Stimulated activated CD8-positive, alpha-beta memory T cell treated with anti-CD3 and anti-CD28 coated beads, Interleukin-4, amount 100 ng/mL, for 24 hours (primary cell): Measurements from ENCODE around the gene REEP6.

ENCODE experiments used
- DNase-seq: peaks from one replicate; pipeline ENCODE4 v3.0.0-alpha.2; 2020; ENCODE audit warnings: low read depth

The REEP6 gene

DNA sequence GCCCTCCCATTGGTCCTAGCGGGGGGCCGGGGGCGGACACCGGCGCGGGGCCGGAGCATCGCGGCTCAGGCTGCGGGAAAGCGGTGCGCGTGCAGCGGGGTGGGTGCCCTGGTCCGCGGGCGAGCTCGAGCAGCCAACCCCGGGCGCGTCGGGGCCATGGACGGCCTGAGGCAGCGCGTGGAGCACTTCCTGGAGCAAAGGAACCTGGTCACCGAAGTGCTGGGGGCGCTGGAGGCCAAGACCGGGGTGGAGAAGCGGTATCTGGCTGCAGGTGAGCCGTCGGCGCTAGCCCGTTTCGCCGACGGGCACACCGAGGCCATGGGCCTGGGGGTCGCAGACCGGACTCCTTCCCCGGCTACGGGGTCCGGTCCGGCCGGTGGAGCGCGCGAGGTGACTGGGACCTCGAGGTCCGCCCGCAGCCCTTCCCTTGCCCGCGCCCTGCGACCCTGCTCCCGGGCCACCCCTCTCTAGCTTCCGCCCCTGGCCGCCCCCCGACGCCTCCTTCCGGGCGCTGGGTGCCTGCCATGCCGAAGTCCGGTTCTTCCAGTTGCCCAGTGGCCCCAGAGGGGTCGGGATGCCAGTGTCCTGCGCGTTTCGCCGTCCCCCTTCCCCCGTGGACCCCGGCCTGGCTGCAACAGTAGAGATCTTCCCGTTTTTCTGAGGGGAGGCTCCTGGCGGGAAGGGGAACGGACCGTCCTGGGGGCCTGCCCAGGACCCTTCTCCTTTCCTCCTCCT lies at the start of gene REEP6:
TSS of gene REEP6 (plus strand) at position 68 of the 735 bp plus-strand sequence. CDS start at position 157, 89 bp downstream.
- DNase-seq, result no peak

DNA sequence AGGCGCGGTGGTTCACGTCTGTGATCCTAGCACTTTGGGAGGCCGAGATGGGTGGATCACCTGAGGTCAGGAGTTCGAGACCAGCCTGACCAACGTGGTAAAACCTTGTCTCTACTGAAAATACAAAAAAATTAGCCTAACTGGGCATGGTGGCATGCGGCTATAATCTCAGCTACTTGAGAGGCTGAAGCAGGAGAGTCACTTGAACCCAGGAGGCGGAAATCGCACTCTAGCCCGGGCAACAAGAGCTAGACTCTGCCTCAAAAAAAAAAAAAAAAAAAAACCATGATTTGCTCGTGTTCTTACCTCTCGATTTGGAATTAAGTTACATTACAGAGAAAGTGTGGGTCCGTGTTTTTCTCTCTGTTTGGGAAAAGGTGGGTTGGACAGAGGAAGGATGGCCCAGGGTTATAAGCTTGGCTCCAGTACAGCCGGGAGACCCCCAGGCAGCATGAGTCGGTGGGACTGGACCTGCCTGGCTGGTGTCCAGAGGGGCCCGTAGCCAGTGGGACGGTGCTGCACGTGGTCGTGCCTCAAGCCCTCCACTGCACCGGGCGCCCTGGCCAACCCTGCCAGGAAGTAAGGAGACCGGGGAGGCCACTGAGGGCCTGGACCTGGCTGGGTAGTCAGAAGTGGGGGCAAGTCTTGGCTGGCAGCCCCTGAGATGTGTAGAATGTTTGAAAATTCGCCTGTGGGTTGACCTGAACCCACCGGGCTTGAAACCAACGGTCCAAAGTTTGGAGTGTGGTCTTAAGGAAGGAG lies 49.1 kb upstream of the REEP6 start:
- DNase-seq, result no peak

DNA sequence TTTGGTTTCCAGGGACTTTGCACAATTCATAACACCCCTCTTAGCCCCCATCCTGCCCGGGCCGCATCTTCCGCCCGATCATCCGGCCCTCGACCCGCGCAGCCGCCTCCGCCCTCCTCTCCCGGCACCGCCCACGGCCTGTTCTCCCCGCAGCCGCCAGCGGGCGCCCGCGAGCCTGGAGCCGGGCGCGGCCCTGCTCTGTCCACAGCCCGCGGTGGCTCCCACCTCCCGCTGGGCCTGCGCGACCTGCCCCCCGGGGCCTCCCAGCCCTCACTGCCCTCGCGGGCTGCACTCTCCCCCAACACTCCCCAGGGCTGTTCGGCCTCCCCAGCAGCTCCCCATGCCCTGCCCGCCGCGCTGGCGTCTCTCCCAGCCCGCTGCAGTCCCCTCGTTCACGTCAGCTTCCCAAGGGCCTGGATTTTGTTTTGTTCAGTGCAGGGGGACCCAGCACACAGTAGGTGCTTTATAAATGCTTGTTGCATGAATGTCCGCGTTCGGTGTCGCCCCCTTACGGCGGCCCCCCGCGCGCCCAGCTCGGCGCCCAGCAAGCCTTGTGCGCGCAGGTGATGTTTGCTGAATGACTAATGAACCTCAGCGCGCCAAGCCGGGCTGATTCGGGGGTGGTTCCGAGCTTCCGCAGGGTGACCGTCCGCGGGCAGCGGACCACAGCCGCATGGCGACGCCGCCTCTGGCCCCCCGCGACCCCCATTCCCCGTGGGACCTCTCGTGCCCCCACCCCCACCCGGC lies 45.6 kb upstream of the REEP6 start:
- DNase-seq, result peak; percentile 65

DNA sequence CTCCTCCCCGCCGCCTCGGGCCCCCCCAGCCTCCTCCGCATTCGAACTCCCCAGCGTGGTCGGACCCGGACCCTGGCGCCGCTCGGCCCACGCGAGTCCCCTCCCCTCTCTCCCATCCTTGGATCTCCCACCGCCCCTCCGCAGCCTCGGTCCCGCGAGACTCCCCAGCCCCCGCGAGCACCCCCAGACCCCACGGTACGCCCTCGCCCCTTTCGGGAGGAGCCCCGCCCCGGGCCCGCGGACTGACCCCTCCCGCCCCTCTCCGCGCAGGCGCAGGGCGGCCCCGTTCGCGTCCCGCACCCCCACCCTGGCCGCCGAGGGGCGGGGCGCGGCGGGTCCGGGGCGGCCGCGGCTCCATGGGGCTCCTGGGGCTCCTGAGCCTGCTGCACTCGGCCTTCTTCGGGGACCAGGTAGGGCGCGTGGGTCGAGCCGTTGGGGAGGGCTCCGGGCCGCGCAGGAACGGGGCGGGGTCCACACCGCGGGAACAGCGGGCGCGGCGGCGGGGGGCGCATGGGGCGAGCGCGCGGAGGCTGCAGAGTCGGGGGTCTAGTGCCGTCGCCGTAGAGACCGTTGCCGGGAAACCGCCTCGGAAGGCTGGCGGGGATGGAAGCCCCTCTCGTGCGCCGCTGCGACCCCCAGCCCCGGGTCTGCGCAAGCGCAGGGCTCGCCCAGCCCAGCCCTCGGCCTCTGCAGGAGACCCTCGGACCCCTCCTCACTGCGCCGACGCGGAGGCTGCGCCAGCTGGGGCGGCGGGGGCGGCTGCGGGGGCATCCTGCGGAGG lies 44.9 kb upstream of the REEP6 start:
- DNase-seq, result no peak

DNA sequence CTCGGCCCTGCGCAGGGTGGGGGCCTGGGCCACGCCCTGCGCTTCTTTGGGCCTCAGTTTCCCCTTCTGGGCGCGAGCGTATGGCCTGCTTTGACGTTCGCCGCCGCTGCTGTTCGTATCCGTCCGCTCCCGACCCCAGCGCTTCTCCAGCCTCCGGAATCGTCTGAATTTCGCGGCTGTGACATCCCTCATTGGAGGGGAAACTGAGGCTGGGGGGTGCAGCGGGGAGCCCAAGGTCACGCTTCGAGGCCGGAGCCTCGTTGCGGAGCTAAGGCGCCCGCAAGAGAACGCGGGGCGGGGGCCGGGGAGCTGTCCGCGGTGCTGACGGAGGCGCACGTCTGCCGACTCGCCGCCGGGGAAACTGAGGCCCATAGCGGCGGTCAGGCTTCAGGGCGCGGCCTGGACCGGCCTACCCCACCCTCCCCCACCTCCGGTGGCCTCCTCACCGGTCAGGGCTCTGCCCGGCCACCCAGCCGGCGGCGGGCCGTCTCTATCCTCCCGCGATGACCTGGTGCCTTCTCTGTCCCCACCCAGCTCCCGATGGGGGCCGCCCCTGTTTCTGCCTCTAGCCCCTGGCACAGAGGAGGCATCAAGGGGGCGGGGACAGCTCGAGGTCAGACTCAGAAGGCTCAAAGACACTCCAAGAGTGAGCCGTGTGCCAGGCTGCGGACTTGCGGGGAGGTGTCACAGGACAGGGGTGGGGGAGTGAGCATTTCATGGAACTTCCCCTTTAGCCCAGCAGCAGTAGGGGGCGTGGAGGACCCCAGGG lies 44.1 kb upstream of the REEP6 start:
- no peak for DNase-seq

DNA sequence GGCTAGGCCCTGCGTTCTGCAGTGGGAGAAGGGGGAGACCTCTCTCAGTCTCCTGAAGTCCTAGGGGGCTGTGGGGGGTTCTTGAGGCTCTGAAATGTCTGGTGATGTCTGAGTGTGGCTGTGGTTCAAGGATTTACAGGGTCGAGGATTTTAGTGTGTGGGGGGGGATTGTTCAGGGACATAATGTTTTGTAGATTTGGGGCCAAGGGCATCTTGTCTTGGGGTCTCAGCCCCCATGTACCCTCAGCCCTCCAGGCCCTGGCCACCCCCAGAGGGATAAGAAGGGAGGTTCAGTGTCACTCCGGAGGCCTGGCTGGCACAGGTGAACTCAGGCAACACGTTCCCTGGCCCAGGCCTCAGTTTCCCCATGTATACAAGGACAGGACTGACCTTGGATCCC lies 43.5 kb upstream of the REEP6 start:
- no peak for DNase-seq

DNA sequence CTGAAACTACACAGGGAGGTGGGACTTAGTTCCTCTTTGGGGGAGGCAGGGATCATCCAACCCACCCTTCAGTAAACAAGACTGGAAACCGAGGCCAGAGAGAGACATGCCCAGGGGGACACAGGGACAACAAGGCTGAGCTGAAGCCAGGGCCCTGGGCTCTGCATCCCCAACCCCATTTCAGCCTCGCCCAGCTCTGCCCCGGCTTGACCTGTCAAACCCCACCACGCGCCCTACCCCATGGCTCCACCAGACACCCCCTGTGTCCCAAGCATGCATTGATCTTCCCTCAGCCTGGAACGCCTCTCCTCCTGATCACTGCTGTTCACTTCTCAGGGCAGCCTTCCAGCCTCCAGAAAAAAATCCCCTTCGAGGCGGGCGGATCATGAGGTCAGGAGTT lies 43.0 kb upstream of the REEP6 start:
- DNase-seq, result no peak

DNA sequence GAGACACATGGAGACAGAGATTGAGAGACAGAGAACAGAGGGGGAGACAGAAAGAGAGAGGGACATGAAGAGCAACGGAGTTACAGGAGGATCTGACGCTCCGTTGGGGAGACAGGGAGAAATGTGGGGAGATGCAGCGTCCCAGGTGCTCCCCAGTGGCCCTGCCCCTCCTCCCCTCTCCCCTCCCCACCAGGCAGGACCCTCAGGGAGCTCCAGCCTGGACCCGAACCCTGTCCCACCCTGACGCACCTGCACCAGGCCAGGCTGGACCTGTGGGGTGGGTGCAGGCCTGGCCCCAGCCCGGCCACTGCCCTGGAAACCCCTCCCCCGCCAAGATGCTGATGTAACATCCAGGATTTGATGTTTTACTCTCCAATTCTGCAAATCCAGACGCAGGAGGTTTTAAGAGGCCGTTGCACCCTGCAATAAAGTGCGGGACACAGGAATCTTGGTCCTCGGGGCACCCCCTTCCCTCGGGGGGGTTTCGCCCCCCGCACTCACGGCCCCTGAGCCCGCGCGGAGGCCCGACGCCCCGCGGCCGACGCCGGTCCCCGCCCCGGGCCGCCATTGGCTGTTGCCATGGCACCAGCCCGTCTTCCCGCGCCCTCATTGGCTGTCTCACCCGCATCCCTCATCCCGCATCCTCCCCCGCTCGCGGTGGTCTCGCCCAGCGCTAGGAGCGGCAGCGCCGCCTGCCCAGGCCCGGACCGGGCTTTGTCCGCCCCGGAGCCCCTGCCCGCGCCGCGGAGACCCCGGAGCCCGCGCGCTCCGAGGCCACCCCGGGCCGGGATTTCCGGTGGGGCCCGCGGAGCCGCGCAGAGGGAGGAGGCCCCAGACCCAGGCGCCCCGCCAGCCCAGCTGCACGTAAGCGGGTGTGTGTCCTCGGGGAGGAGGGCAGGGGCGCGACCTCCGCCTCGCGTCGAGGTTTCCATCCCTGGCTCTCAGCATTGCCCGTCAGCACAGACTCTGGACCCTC lies 41.2 kb upstream of the REEP6 start, which contains the start of gene APC2:
TSS of gene APC2 (plus strand) at position 655 of the 976 bp plus-strand sequence. CDS start 2,881 bp downstream, outside the sequence.
- DNase-seq, result no peak

DNA sequence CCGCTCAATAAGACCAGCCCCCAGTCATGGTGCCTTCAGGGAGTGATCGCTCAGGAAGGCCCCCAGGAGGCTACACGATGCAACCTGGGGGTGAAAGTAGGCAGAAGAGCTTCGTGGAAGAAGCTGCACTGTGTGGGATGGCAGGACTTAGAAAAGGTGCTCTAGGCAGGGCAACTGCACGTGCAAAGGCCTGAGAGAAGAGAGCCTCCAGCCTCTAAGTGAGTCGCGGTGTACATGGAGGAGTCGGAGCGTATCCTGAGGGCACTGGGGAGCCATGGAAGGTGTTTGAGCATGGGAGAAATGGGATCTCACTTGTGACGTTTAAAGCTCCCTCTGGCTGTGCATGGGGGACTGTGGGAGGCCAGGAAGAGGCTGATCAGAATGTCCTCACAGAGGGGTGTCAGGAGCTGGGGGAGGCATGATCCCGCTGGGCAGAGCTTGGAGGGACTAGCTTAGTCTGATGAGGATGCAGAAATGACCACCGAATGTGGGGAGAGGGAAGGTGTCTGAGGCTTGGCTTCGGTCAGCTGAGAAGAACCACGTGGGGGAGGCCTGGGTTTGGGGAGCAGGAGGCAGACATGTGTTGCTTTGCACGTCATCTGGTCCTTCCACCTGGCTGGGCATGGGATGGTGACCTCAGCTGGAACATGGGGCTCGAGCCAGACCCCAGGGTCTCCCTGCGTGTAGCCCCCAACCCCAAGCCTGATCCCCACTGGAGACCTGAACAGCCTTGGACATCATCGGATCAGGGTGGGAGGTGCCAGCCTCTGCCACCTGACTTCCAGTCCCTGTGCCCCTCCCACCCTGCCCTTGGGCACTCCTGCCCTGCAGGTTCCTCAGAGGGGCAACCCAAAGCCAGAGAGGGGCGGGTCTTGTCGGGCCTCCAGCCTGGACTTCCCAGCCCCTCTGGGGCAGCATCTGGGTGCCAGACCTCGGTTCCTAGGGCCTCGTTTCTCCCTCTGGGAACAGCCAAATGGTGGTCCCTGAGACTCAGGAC lies 39.9 kb upstream of the REEP6 start:
- no peak for DNase-seq

DNA sequence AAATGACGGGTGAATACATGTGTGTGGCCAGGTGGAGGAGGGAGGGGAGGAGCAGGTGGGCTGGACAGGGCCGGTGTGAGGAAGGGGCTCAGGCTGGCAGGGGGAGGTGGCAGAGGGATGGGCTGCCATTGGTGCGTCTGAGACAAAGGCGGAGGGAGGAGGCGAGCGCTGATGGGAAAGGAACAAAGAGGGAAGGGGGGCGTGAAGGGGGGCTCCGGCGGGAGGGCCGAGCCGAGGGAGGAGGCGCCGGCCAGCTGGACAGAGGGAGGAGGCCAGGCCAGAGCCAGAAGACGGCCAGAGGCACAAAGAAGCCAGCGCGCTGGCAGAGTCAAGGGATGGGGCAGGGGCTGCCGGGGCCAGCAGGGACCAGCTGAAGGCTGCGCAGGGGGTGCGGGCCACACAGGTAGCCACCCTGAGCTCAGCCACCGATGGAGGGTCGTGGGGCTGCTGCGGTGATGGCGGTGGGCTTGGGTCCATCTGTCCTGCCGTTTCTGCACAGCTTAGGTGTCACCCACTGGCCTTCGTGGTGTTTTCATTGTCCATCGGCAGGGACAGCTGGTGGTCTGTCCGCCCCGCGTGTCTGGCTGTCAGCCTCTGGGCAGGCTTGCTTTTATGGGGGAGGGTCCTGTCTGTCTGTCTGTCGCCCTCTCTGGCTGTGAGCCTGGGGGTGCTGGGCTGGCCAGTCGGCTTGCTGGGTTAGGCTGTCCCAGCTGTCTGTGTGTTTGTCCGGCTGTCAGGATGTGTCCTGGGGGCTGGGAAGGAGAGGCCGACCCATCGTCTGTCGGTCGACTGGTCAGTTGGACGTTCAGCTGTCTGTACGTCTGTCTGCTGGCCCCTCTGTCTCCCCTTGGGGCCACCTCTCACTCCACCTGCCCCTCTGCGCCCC lies 38.8 kb upstream of the REEP6 start:
- DNase-seq, result no peak

DNA sequence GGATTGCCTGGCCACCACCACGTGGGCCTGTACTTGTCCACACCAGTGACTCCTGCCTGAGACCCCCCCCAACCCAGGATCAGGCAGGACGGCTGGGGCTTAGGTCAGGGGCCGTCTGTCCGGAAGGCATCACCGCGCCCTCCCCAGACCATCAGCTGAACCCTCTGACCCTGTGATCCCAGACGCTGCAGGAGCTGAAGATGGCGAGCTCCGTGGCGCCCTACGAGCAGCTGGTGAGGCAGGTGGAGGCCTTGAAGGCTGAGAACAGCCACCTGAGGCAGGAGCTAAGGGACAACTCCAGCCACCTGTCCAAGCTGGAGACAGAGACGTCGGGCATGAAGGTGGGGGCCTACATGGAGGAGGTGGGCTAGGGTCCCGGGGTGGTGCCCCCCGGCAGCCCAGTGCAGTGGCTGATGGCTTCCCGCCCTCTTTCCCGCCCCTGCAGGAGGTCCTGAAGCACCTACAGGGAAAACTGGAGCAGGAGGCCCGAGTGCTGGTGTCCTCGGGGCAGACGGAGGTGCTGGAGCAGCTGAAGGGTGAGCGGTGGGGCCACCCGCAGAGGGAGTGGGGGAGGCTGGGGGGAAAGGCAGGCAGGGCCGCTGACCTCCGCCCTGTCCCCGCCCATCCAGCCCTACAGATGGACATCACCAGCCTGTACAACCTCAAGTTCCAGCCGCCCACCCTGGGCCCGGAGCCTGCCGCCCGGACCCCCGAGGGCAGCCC lies 38.0 kb upstream of the REEP6 start:
- no peak for DNase-seq

DNA sequence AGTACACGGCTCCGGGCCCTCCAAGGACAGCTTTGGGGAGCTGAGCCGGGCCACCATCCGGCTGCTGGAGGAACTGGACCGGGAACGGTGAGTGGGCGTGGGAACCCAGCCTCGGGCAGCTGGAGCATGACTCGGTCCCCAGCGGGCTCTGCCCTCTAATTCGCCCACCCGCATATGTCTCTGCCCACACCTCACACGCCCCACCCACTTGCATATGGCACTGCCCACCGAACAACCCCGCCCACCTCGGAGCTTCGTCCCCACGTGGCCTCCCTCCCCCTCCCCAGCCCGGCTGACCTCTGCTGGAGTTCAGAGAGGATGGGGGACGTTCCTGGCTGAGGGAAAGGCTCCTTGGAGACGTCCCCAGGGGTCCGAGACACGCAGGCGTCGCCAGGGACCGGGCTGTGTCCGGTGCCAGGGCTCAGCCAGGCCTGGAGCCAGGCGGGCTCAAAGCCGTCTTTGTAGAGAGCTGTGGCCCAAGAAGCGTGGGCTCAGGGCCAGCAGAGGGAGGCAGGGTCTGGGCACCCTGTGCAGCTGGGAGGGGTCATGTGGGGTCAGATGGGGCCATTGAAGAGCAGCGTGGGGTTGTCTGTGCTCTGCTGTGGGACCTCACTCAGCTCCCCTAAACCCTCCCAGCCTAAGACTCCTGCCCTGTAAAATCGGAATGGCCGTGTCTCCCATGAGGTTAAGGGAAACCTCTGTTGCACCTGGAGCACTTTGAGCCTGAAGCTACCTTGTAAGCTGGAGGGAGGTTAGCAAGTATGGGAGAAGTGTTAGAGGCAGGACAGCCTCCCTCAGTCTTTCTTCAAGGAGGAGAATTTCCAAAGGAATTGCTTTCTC lies 37.2 kb upstream of the REEP6 start:
- no peak for DNase-seq

DNA sequence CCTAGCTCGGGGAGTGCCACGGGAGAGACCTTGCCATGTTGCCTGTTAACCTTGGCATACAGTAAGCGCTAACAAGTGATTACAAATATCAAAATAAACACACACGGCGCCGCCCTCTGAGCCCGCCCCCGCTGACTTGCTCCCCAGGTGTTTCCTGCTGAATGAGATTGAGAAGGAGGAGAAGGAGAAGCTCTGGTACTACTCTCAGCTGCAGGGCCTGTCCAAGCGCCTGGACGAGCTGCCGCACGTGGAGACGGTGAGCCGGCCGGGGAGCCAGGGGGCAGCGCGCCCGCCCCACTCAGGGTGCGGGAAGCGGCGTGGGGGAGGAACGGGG lies 36.0 kb upstream of the REEP6 start:
- no peak for DNase-seq

DNA sequence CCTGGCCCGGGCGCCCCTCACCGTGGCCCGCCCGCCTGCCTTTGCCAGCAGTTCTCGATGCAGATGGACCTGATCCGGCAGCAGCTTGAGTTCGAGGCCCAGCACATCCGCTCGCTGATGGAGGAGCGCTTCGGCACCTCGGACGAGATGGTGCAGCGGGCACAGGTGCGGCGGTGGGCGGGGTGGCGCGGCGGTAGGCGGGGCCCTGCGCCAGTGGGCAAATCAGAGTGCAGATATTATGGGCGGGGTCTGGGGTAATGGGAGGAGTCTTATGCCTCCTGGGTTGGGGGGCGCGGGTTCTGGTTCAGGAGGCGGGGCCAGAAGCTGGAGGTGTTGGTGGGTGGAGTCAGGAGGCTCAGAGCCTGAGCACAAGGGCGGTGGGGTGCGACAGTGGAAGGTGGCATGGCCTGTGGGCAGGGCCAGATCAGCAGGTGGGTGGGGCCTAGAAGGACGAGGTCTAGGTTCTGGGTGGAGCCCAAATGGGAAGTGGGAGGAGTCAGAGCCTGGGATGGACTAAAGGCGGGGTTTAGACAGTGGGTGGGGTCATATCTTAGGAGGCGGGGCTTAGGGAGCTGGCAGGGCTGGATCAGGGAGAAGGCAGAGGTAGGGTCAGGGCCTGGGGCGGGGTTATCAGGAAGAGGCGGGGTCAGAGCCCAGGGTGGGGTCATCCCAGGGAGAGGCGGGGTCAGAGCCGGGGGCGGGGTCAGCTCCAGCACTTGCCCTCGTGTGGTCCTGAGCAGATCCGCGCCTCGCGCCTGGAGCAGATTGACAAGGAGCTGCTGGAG lies 35.5 kb upstream of the REEP6 start:
- DNase-seq, result no peak
